GM21717 (cell line): ENCODE results near the gene LACTBL1.
"Not testable (repeated sequence)": the region's sequence is repeated elsewhere in the genome, so short reads cannot be mapped to it uniquely, and the experiment has no call there.

Experiments
- ATAC-seq: cut with Tn5 transposase; IDR thresholded peaks from one replicate; pipeline ENCODE4 v1.9.1; 2021; ENCODE audit warnings: mild to moderate bottlenecking, moderate library complexity; ENCODE audit not compliant: unreplicated experiment

The LACTBL1 gene

DNA sequence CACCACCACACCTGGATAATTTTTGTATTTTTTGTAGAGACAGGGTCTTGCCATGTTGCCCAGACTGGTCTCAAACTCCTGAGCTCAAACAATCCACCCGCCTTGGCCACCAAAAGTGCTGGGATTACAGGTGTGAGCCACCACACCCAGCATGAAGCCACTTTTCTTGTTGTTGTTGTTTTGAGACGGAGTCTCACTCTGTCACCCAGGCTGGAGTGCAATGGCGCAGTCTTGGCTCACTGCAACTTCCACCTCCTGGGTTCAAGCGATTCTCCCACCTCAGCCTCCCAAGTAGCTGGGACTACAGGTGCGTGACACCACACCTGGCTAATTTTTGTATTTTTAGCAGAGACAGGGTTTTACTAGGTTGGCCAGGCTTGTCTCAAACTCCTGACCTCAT, 27.5 kb downstream of the LACTBL1 start:
- not testable (repeated sequence) for ATAC-seq

DNA sequence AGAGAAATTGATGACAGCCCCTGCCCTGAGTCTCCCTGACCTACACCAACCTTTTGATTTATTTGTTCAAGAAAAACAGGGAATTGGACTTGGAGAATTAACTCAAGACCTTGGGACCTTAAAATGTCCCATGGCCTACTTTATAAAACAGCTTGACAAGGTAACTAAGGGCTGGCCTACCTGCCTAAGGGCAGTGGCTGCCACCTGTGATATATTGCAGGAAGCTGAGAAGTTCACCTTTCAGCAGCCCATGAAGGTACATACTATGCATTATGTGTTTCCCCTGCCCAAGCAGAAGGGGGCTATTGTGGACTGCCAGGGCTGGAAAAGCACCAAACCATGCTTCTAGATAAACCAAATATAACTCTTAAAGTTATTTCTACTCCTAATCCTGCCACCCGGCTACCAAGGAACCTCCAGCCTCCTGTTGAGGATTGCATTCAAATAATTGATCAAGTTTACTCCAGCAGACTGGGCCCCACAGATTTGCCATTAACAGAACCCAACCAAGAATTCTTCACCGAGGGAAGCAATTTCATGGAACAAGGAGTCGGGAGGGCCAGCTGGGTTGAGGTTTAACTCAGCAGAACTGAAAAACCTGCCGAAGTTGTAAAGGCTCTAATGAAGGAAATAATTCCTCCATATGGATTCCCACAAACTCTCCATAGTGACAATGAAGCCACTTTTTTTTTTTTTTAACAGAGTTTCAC, 28.2 kb downstream of the LACTBL1 start:
- no peak for ATAC-seq

DNA sequence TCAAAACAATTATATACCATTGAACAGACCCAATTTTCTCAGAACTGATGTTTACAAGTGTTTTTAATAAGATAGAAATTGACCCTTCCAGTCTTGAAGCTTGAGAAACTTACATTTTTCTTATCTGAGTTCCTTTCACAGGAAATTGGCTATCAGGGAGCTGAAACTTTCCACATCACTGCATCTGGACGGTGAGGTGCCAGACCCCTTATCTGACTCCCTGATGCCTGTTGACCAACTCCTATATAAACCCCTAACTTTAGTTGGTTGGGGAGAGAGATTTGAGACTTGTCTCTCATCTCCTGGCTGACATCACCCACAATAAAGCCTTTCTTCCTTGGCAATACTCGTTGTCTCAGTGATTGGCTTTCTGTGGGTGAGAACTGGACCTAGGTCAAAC, 31.4 kb downstream of the LACTBL1 start:
- no peak for ATAC-seq

DNA sequence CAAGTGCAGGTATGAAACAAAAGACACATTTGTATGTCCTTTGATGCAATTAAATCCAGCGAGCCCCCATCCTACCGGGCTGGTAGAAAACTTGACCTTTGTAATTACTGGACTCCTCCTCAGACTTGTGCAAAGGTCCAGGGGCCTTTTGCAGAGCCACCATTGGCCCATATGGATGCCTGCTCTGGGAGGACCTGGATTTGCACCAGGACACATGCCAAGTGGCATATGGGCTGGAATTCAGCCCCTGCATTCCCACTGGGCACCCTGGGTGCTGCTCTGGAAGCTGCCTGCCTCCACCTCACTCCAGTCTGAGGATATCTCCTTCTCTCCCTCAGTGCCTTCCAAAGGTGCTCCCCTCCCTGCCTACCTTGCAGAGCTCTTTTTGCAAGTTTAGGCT, 36.0 kb downstream of the LACTBL1 start:
- no peak for ATAC-seq

DNA sequence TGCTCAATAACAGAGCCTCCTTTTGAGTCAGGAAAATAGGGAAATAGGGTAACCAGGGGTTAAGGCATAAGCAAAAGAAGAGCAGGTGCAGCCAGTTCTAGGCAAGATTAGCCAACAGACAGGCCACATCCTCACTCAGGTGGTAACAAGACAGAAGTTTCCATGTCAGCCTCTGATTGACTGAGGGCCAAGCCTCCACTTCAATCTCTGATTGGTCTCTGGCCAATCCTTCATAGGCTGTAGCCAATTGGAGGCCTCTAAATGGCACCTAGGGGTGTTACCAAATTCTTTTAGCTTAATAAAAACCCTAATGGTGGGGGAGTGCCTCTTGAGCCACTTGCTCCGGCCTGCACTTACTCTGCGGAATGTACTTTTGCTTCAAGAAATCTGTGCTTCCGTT, 37.2 kb downstream of the LACTBL1 start:
- ATAC-seq: no peak

DNA sequence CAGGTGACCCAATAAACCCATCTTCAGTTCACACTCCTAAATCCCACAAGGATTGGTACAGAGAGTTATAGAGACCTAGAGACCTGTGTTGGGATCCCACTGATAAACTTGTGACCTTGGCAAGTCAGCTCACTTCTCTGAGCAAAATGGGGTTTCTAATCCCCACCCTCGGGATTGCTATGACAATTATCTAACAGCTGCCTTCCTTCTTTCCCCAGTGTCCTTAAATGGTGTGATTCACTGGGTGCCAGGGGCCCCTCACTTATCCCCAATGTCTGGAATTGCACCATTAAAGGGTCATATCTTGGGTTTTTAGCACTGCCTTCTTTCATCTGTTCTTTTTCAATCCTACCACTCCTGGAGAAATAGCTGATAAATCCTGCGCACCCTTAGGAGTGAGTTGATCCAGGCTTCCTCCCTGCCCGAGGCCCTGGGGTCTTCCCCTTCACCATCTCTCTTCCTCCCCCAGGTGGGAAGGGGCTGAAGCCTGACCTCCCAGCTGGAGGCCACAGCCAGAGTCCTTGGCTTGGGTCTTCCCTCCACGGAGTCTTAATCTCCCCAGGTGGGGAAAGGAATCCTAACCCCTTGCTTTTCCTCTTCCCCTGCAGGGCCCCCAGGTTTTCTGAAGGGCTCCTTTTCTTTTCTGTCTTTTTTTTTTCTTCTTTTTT, 39.7 kb downstream of the LACTBL1 start:
- ATAC-seq: no peak

DNA sequence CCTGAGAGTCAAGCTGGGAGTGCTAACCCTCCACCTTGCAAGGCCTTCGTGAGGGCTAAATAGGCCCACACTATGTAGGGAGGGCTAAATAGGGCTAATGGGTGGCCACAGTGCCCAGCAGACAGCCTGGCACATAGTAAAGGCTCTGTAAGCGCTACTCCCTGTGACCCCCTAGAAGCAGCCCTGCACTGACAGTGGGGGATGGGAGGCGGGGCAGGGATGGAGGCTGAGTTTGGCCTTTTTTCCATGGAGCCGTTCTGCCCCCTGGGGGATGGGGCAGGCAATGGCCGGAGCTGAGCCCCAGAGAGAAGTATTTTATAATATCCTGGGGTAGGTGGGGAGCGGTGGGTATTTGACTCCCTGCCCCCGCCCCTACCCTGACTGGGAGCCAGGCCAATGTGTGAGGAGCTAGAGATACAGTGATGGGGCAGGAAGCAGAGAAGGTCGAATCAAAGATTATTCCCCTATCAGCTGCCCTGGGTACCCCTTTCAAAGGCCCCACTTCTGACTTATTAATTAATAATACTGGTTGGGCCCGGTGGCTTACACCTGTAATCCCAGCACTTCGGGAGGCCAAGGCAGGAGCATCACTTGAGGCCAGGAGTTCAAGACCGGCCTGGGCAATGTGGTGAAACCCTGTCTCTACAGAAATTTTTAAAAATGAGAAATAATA, 42.3 kb downstream of the LACTBL1 start:
- ATAC-seq: no peak

DNA sequence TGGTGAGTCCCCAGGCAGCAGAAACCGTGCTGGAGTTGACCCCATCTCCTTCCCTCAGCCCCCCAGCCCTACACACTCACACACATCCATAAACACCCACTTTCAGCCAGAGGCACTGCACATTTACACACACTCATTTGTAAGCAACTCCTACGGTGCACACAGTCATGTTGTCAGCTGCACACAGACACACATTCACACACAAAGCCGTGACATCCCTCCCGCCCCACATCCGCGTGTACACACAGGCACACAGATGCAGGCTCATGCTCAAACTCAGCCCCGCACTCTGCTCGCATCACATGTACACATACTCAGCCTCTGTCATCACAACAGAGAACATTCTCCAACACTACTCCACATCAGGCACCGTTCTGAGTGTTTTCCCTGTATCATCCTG, 47.6 kb downstream of the LACTBL1 start:
- ATAC-seq: no peak

DNA sequence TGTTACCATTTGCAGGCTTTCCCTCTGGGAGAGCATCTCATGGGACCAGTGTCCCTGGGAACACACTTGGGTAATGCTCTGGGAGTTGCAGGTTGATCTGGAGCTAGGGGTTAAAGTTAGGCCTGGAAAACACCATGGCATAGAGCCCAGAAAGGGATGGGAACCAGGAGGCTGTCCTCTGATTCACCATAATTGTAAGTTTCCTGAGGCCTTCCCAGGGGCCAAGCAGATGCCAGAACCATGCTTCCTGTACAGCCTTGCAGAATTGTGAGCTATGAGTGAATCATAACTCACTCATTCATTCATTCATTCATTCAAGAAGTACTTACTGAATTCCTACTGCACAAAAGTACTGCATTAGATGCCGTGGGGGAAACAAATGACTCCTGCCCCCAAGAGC, 50.0 kb downstream of the LACTBL1 start:
- ATAC-seq: no peak

DNA sequence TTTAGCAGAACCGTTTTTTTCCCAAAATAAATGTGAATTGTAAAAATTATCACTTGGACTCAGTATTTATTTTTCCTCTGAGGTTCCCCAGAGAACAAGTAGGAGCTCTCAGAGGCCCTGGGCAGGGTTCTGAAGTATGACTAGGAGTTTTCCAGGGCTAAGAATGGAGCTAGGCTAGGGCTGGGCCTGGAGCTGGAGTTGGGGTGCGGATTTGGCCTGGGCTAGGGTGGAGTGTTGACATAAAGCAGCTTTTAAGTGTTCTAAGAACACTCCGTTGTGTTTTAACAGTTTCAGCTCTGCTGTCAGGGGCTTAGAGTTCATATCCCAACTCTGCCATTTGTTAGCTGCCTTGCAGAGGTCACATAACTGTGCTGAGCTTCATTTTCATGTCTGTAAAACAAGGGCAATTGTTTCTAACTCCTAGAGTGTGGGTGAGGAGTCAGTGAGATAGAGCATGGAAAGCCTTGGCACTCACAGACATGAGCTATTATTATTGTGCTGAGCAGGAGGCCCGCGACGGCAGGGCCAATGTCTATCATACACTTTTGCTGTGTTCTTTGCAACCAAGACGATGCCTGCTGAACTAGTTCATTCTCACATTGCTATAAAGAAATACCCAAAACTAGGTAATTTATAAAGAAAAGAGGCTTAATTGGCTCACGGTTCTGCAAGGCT, 51.1 kb downstream of the LACTBL1 start:
- no peak for ATAC-seq

DNA sequence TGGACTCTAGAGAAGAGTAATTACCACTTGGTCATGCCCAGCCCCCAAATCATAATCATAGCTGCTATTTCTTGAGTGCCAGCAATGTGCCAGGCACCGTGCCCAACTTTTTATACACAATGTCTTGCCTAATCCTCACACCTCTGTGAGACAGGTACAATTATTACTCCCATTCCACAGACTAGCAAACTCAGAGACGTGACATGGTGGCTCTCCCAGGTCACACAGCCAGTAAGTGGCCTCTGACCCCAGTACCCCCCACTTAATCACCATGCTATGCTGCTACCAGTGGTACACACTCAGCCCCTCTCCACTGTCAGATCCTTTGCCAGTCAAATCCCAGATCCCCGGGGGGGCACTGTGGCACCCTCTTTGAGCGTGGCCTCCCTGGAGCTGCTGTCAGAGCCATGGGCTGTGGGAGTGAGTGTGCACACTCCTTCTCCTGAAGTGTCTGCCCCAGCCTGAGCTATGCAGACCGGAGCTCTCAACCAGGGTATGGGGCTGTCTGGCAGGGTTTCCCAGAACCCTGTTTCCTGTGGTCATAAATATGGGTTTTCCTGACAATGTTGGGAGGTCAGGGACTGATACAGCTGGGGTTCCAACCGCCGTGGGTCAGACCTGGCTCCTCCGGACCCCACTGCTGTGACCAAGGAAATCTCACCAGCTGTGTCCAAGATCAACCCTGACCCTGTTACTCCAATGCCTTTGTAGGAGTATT, 51.8 kb downstream of the LACTBL1 start:
- ATAC-seq: no peak

DNA sequence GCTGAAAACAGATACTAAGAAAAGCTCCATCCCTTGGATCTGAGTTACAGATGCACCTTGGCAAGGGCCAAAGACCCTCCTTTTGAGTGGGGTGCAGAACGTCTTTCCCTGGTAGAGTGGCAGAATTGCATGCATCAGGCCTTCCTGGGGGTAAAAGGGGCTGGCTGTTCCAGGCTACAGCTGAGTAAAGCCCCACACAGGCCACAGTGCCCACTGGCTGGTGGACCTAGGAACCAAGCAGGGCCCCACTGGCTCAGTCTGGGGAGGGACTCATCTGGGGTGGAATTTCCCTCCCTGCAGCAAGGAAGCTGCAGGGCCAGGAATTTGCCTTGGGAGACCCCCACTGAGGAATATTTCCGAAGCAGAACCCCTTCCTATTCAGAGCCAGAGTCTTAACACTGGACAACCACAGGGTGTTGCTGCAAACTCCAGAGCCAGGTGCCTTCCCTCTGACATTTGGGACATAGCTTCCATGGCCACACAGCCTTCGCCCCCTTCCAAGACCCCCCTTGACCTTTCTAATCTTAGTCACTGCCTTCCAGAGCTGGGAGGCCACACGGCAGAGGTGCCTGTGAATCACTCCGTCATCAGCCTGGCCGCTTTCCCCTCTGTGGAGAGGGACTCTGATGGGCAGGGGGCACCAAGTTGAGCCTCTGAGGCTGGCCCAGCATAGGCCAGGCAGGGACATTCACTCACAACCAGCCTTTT, 52.5 kb downstream of the LACTBL1 start:
- no peak for ATAC-seq

DNA sequence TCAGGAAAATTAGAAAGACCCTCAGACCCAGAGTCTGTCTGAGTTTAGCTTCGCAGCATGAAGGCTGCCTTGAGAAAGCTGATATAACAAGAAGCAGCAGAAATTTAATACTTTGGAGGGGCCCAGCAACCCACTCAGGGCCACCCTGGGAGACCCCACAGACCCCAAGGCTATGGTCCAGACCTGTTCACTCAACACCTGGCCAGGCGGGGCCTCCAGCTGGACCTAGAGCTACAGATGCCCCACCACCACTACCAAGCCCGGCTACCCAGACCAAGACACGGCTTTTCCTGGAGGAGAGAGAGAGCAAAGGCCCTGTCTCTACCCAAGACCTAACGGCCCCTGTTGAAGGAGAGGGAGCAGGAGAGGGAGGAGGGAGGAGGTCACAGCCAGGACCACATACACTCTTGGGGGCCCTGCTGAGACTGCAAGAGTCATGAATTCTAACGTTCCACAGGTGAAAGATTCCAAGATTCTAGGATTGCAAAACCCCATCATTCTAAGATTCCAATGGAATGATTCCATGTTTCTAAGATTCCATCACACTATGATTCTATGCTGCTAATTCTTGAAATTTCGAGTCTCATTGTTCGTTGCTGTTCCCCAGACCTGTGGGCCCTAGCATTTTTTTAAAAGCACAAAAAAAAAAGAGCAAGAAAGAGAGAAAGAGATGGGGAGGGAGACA, 53.2 kb downstream of the LACTBL1 start:
- ATAC-seq: no peak

DNA sequence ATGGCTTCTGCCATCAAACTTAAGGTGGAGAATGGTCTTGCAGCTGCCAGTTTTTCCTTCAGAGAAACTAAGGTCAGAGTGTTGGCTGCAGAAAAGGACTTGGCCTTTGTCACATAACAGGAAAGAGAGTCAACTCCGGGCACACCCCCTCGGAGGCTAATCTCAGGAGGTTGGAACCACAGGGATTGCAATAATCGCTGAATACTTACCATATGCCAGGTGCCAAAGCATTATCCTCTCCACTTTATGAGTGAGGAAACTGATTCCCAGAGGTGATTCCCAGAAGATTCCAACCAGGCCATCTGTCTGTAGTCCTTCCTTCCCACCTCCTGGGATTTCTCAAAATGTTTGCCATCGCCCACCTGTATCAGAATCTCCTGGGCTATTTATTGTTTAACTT, 54.0 kb downstream of the LACTBL1 start:
- ATAC-seq: no peak

DNA sequence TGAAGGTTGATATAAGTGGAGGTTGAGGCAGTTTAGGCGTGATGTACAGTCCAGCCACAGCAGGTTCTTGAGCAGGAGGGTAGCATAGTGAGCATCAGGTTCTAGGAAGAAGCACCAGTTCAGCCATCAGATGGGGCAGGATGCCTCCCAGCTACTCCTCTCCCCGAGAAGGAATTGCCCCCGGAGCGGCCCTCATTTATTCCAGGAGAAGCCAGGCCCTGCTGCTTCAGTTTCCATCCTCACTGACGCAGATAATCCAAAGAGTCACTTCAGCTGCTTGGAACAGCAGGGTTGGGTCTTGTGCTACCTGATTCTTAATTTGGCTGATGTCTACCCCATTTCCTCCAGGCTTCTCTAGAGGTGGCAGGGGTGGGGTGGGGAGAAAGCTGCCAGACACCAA, 54.7 kb downstream of the LACTBL1 start:
- no peak for ATAC-seq

DNA sequence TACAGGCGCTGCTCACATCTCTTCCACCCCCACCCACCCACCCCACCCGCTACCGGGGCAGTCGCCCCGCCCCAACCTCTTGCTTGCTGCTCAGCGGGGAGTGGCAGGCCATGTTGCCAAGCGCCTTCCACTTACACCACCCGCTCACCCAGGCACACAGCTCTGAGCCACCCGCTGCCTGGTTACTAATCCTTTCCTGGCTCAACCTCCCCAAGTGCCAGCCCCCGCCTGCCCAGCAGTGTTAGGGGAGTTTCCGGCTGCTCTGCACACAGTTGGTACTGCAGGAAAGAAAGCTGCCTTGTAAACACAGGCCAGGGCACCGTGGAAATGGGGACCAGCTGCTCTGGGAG, 56.2 kb downstream of the LACTBL1 start:
- no peak for ATAC-seq

DNA sequence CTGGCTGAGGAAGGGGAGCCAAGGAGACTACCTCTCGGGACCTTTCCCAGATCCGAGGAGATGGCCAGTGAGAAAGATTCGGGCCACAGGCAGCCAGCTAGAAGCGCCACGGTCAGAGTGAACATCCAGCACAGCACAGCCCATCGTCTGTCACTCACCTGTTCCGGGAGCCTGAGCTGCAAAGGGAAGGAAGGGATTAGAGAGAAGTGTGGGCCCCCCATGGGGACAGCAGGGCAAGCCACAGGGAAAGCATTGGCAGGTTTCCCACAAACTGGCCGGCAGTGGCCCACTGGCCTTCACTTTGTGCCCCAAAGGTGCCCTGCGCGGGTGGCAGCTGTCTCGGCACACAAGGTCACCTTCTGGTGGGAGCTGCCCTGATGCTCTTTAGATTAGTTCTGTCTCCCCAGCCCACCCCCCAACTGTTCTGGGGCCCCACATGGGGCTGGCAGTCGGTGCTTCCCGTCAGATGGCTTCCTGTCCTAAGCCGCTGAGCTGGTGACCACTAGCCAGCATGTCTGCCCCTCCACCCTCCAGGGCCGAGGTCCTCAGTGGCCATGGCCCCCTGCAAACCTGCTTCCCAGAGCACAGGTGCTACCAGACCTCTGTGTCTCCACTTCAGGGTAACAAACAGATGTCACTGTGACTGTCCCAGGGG, 56.7 kb downstream of the LACTBL1 start:
- ATAC-seq: no peak

DNA sequence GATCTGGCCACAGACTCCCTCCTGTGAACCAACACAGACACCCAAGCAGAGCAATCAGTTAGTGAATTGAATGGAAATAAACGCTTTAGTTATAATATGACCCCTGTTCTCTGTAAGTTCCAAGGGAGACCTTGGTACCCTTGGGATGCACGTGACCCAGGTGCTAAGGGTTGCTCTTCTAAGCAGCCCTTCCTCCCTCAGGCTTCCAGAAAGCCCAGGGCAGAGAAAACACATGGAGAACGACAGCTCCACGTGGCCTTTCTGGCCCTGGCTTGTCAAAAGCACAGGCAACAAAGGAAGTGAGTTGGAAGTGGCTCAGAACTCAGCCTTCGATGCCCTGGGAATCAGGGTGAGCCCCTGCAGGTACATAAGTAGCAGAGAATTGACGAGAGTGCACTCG, 57.4 kb downstream of the LACTBL1 start:
- no peak for ATAC-seq

DNA sequence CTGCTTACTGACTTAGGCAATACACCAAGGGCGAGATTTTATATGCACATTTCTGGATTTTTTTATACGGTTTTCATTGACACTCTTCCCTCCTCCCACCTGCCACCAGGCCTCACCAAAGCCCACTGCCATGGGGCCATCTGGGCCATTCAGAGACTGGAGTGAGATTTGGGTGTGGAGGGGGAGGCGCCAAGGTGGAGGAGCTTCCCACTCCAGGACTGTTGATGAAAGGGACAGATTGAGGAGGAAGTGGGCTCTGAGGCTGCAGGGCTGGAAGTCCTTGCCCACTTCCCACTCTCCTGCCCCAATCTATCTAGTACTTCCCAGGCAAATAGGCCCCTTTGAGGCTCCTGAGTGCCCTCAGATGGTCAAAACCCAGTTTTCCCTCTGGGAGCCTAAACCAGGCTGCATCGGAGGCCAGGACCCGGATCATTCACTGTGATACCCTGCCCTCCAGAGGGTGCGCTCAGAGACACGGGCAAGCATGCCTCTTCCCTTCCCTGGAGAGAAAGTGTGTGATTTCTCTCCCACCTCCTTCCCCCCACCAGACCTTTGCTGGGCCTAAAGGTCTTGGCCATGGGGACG, 57.9 kb downstream of the LACTBL1 start:
- no peak for ATAC-seq
